ENCODE results near the gene NOBOX.

DNA sequence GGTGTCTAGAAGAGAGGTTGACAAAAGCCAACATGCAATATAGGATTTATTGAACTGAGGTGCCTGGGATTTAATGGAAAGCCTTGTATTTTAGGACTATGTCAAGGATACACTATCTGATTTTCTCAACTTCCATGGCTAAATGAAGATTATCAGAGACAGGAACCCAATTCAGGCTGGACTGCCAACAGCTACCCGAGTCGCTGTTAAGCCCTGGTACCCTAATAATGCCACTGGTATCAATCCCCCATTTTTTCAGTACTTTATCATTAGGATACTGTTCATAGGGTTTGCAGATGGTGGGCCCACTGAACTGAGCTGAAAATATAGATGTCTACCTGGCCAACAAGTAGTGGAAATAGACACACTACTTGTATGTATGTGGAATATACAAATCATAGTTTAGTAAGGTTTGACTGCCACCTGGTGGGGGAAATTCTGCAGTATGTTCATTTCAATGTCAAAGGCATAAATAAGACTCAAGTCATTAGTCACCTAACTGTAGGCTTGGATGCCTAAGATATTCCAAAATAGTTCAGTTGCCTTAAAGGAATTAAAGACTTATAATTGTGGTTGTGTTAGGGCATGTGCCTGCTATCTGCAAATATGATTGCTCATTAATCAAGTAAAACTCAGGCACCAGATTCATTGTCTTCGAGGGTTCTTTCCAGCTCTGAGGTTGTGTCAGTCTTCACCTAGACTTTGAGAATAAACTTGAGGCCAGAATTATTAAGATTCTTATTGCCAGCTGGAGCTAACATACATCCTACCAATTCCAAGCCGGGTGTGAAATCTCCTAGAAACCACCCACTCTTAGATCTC is 34.1 kb upstream of the NOBOX start:
- TF ChIP-seq, protein P1, sequence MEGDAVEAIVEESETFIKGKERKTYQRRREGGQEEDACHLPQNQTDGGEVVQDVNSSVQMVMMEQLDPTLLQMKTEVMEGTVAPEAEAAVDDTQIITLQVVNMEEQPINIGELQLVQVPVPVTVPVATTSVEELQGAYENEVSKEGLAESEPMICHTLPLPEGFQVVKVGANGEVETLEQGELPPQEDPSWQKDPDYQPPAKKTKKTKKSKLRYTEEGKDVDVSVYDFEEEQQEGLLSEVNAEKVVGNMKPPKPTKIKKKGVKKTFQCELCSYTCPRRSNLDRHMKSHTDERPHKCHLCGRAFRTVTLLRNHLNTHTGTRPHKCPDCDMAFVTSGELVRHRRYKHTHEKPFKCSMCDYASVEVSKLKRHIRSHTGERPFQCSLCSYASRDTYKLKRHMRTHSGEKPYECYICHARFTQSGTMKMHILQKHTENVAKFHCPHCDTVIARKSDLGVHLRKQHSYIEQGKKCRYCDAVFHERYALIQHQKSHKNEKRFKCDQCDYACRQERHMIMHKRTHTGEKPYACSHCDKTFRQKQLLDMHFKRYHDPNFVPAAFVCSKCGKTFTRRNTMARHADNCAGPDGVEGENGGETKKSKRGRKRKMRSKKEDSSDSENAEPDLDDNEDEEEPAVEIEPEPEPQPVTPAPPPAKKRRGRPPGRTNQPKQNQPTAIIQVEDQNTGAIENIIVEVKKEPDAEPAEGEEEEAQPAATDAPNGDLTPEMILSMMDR (IDR thresholded peaks at IDR 0.05; ENCODE audit: low read depth, low read length, missing input control) = peak; percentile 52
- TF ChIP-seq FOXA1 (IDR thresholded peaks at IDR 0.05) (no peak), TAF1 (conservative IDR thresholded peaks at IDR 0.05) (no peak), NR2F2 (IDR thresholded peaks at IDR 0.05) (no peak), RXRA (IDR thresholded peaks at IDR 0.05) (no peak), HNF4A (conservative IDR thresholded peaks at IDR 0.05) (no peak)
- TF ChIP-seq, protein P2, sequence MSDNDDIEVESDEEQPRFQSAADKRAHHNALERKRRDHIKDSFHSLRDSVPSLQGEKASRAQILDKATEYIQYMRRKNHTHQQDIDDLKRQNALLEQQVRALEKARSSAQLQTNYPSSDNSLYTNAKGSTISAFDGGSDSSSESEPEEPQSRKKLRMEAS (IDR thresholded peaks at IDR 0.05) = no peak
- TF ChIP-seq, protein P3, sequence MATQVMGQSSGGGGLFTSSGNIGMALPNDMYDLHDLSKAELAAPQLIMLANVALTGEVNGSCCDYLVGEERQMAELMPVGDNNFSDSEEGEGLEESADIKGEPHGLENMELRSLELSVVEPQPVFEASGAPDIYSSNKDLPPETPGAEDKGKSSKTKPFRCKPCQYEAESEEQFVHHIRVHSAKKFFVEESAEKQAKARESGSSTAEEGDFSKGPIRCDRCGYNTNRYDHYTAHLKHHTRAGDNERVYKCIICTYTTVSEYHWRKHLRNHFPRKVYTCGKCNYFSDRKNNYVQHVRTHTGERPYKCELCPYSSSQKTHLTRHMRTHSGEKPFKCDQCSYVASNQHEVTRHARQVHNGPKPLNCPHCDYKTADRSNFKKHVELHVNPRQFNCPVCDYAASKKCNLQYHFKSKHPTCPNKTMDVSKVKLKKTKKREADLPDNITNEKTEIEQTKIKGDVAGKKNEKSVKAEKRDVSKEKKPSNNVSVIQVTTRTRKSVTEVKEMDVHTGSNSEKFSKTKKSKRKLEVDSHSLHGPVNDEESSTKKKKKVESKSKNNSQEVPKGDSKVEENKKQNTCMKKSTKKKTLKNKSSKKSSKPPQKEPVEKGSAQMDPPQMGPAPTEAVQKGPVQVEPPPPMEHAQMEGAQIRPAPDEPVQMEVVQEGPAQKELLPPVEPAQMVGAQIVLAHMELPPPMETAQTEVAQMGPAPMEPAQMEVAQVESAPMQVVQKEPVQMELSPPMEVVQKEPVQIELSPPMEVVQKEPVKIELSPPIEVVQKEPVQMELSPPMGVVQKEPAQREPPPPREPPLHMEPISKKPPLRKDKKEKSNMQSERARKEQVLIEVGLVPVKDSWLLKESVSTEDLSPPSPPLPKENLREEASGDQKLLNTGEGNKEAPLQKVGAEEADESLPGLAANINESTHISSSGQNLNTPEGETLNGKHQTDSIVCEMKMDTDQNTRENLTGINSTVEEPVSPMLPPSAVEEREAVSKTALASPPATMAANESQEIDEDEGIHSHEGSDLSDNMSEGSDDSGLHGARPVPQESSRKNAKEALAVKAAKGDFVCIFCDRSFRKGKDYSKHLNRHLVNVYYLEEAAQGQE (IDR thresholded peaks at IDR 0.05) = no peak
- TF ChIP-seq, protein P4, sequence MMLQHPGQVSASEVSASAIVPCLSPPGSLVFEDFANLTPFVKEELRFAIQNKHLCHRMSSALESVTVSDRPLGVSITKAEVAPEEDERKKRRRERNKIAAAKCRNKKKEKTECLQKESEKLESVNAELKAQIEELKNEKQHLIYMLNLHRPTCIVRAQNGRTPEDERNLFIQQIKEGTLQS (IDR thresholded peaks at IDR 0.05) = no peak
